ENCODE measurements around the gene DHRS4. TPM values are rescaled to one million over a fixed set of nuclear protein-coding genes. Genes with fewer than 3 reads are reported as not detected.

The DHRS4 gene
- total and polyA plus RNA-seq, 9 of the 15 experiments (the other 6 are each of a cell fraction or from before 2014, with no cell fraction given): 0.51 to 35.9 (median 10.1) TPM

GRCh38 chr14:23932639-23933038 lies 20.9 kb upstream of the DHRS4 start (continued):
- TF ChIP-seq NCOA6 (IDR thresholded peaks at IDR 0.05) (no peak), POLR2G (IDR thresholded peaks at IDR 0.05; ENCODE audit: low read depth, low read length) (no peak), ZNF277 (CRISPR knock-in tag; IDR thresholded peaks at IDR 0.05; ENCODE audit: borderline replicate concordance) (no peak), NEUROD1 (IDR thresholded peaks at IDR 0.05; ENCODE audit: borderline replicate concordance, low read depth, low read length, partially characterized antibody) (no peak), ZNF511 (CRISPR knock-in tag; IDR thresholded peaks at IDR 0.05) (no peak), ZNF175 (CRISPR knock-in tag; IDR thresholded peaks at IDR 0.05; ENCODE audit: low read depth) (no peak), CREB3L1 (IDR thresholded peaks at IDR 0.05; ENCODE audit: borderline replicate concordance, low read depth) (no peak), ZKSCAN1 (IDR thresholded peaks at IDR 0.05; ENCODE audit: low read depth, low read length) (no peak), YBX1 (IDR thresholded peaks at IDR 0.05) (no peak), HOMEZ (CRISPR knock-in tag; IDR thresholded peaks at IDR 0.05) (no peak), ARID3B (CRISPR knock-in tag; IDR thresholded peaks at IDR 0.05; ENCODE audit: borderline replicate concordance) (peak; percentile 46; the same call in 1 of the 2 replicates), DEAF1 (CRISPR knock-in tag; IDR thresholded peaks at IDR 0.05) (no peak), ZNF347 (CRISPR knock-in tag; IDR thresholded peaks at IDR 0.05; ENCODE audit: low read depth) (no peak), ZNF3 (CRISPR knock-in tag; IDR thresholded peaks at IDR 0.05) (no peak), SMARCC2 (IDR thresholded peaks at IDR 0.05; ENCODE audit: low read depth) (no peak), EP300 (IDR thresholded peaks at IDR 0.05; ENCODE audit: low read length) (peak; percentile 76)
